OCI-LY3 (cell line): ENCODE measurements around the gene NGEF.

ENCODE experiments used
- H2AFZ ChIP-seq: fragments of 200-600, 300-600 bp; shearing (Covaris generic); 2 replicates; pipeline ENCODE4 v1.6.0; 2014; ENCODE audit warnings: antibody characterized with exemption, low read depth, low read length
- H3K27ac ChIP-seq: fragments of 200-600, 300-600 bp; sonication (generic); 2 replicates; pipeline ENCODE4 v1.5.1; 2014; ENCODE audit warnings: mild to moderate bottlenecking, low read length, moderate library complexity, mixed read lengths
- H3K27me3 ChIP-seq: fragments of 200-600, 300-600 bp; sonication (generic); 2 replicates; pipeline ENCODE4 v1.6.1; 2014; ENCODE audit warnings: low read depth, low read length, mixed read lengths
- H3K36me3 ChIP-seq: fragments of 200-600, 300-600 bp; sonication (generic); replicated peaks from 2 replicates; pipeline ENCODE3; 2014; ENCODE audit warnings: low read depth, low read length, mixed read lengths
- H3K4me1 ChIP-seq: fragments of 300-600, 200-600 bp; sonication (generic); 2 replicates; pipeline ENCODE4 v1.6.1; 2014; ENCODE audit warnings: low read length, mixed read lengths
- H3K4me2 ChIP-seq: fragments of 200-600, 300-600 bp; sonication (generic); 2 replicates; pipeline ENCODE4 v1.6.1; 2014; ENCODE audit warnings: low read length, mixed read lengths
- H3K4me3 ChIP-seq: fragments of 300-600, 200-600 bp; sonication (generic); 2 replicates; pipeline ENCODE4 v1.5.1; 2014; ENCODE audit warnings: antibody characterized with exemption, mild to moderate bottlenecking, low read length, moderate library complexity
- H3K79me2 ChIP-seq: fragments of 300-600, 200-600 bp; shearing (Covaris generic); 2 replicates; pipeline ENCODE4 v1.6.1; 2014; ENCODE audit warnings: mild to moderate bottlenecking, low read length, mixed read lengths
- H3K9ac ChIP-seq: fragments of 300-600, 200-600 bp; shearing (Covaris generic); 2 replicates; pipeline ENCODE4 v1.6.0; 2014; ENCODE audit warnings: mild to moderate bottlenecking, low read length, moderate library complexity
- H3K9me3 ChIP-seq: fragments of 200-600, 300-600 bp; shearing (Covaris generic); 2 replicates; pipeline ENCODE4 v1.6.1; 2014; ENCODE audit warnings: low read length, mixed read lengths; ENCODE audit not compliant: insufficient read depth
- H4K20me1 ChIP-seq: fragments of 200-600, 300-600 bp; sonication (generic); 2 replicates; pipeline ENCODE4 v1.6.1; 2016; ENCODE audit warnings: low read length, mixed read lengths; ENCODE audit not compliant: insufficient read depth
- EZH2phosphoT487 ChIP-seq: fragments of 200-600 bp; shearing (Covaris generic); IDR thresholded peaks from 2 replicates; pipeline ENCODE4 v1.6.1; 2018; ENCODE audit warnings: antibody characterized with exemption, mixed run types, low read depth
- TF ChIP-seq, protein P1 (sequence below): fragments of 200-600, 300-600 bp; sonication (generic); IDR thresholded peaks from 2 replicates; pipeline ENCODE4 v1.5.1; 2014; ENCODE audit warnings: antibody characterized with exemption, low read length, low read depth

NGEF gene

DNA sequence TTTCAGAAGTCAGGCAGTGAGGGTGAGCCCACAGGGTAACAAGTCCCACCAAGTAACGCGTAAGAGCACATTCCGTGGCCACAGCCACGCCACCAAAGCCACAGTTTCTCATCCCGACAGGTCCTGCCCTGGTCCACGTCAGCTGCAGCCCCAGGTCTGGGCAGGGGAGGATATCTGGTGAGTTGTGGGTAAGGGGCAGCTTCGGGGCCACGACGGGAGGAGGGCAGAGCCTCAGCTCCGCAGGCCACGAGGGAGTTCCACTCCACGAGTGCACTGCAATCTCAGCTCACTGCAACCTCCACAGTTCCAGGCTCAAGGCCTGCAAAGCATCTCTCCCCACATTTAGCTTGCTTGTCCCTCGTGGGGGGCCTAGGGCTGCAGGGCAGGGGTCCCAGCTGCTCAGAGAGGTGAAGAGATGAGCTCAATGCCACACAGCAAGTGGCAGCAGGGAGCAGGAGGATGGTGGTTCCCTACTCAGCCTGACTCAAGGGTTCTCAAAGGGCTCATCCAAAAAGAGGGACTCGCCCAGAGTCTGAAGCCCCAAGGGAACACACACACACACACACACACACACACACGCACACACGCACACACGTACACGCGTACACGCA lies 130.4 kb downstream of the NGEF start:
- Histone ChIP-seq H3K4me2 (no peak overlapping the region), H3K4me3 (no peak overlapping the region), H3K27ac (no peak overlapping the region), H3K36me3 (no peaks in the 10 kb centered on the region), H3K9me3 (no peaks in the 10 kb centered on the region), H2AFZ (no peak overlapping the region), H4K20me1 (no peaks in the 10 kb centered on the region), H3K4me1 (peaks cover 12% of the 10 kb centered on the region), H3K27me3 (no peaks in the 10 kb centered on the region), H3K79me2 (no peaks in the 10 kb centered on the region), H3K9ac (no peak overlapping the region)
- no peak for TF ChIP-seq EZH2phosphoT487
- TF ChIP-seq, protein P1, sequence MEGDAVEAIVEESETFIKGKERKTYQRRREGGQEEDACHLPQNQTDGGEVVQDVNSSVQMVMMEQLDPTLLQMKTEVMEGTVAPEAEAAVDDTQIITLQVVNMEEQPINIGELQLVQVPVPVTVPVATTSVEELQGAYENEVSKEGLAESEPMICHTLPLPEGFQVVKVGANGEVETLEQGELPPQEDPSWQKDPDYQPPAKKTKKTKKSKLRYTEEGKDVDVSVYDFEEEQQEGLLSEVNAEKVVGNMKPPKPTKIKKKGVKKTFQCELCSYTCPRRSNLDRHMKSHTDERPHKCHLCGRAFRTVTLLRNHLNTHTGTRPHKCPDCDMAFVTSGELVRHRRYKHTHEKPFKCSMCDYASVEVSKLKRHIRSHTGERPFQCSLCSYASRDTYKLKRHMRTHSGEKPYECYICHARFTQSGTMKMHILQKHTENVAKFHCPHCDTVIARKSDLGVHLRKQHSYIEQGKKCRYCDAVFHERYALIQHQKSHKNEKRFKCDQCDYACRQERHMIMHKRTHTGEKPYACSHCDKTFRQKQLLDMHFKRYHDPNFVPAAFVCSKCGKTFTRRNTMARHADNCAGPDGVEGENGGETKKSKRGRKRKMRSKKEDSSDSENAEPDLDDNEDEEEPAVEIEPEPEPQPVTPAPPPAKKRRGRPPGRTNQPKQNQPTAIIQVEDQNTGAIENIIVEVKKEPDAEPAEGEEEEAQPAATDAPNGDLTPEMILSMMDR = no peak

DNA sequence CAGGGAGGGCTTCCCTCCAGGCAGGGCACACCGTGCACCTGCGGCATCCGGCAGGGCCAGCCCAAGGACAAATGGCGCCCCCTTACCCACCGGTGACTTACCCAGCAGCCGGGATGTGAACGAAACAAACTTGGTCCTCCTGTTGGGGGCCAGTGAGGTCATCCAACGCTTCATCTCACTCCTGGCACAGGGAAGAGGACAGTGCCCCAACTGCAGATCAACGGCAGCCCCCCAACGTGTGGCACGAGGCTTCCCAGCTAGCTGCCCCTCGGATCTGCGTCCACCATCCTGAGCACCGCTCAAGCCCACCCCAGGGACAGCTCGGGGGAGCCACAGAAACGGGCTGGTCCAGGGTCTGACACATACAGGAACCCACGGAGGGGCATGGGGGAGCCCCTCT lies 131.0 kb downstream of the NGEF start:
- no peaks in the 10 kb centered on the region for H3K9me3 ChIP-seq

DNA sequence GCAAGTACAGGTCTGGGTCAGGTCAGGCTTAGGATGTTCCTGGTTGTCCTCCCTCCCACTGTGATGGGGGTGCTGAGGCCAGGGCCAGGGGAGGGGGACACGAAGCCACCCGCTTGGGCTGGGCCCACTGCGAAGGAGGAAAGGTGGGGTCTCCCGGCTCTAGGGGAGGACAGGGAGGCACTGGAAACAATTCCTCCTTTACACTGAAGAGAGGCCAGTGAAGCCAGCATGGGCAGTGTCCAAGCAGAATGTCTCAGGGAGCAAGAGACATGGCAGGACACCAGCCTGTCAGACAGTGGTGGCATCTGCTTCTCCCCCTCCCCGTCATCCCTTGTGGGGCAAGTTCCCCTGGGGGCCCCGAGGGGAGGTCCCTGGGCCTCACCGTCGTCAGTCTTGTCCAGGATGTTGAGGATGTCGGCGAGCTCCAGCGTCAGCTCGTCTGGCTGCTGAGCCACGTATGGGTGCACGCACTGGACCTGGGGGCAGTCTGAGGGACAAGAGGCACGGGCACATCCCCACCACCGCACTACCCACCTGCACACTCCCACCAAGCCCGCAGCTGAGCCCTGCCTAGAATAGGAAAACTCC lies 132.2 kb downstream of the NGEF start:
- Histone ChIP-seq H2AFZ (no peak overlapping the region), H3K36me3 (no peaks in the 10 kb centered on the region), H3K27ac (no peak overlapping the region), H3K4me1 (peaks cover 16% of the 10 kb centered on the region), H3K9me3 (no peaks in the 10 kb centered on the region), H3K4me3 (no peak overlapping the region), H3K27me3 (no peaks in the 10 kb centered on the region), H3K4me2 (0 out of 2 replicates have a peak overlapping the region, but pooled peaks have one; percentile 7), H3K9ac (no peak overlapping the region), H3K79me2 (no peaks in the 10 kb centered on the region), H4K20me1 (no peaks in the 10 kb centered on the region)
- TF ChIP-seq, protein P1 = no peak
- TF ChIP-seq EZH2phosphoT487 = no peak

More for the DNA sequence above, 131.0 kb downstream of the NGEF start:
- Histone ChIP-seq H3K27ac (no peak overlapping the region), H3K4me2 (no peak overlapping the region), H3K4me1 (peaks cover 16% of the 10 kb centered on the region), H3K4me3 (no peak overlapping the region), H3K79me2 (no peaks in the 10 kb centered on the region), H2AFZ (no peak overlapping the region), H4K20me1 (no peaks in the 10 kb centered on the region), H3K36me3 (no peaks in the 10 kb centered on the region), H3K27me3 (no peaks in the 10 kb centered on the region), H3K9ac (no peak overlapping the region)
- TF ChIP-seq, protein P1 = no peak
- TF ChIP-seq EZH2phosphoT487 = no peak

DNA sequence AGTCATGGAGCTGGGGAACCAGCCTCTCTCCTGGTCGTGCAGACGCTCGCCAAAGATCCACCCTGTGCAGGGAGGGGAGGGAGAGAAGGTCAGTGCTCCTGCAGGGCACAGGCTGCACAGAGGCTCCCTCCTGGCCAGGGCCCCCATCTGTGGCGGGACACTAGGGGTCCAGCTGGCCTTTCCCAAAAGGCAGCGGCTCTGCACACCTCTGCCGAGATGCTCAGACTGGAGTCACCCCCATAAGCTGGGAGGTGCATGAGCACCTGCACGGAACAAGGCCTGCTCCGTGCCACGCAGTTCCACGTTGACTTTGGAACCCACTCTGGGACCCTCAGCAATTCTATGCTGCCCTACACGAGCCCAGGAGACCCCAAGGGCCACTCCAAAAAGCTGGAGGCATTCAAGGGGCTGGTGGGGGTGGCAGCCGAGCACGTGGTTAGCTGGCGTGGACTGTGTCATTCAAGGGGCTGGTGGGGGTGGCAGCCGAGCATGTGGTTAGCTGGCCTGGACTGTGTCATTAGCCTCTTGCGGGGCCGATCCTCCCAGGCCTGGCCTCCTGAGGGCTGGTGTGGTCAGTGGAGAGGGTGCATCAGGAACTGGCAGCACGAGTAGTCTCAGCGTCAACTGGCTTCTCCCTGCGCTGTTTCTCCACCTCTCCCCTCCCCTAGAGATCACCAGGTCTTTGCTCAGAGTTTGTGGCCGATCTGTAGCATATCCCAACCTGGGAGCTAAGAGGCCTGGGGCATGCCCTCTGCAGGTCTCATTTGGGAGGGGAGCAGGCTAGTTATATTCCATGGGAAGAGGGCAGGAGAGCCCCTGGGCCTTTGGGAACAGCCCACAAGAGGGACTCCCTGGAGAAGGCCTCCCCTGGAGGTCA lies 133.2 kb downstream of the NGEF start:
- H3K27ac ChIP-seq = no peak overlapping the region

More for the DNA sequence above, 133.2 kb downstream of the NGEF start:
- H2AFZ ChIP-seq = no peak overlapping the region
- no peaks in the 10 kb centered on the region for H4K20me1 ChIP-seq
- no peaks in the 10 kb centered on the region for H3K9me3 ChIP-seq
- H3K4me3 ChIP-seq = no peak overlapping the region
- TF ChIP-seq, protein P1 = no peak
- TF ChIP-seq EZH2phosphoT487 = no peak
- no peaks in the 10 kb centered on the region for H3K36me3 ChIP-seq
- no peaks in the 10 kb centered on the region for H3K79me2 ChIP-seq
- no peak overlapping the region for H3K9ac ChIP-seq
- H3K4me1 ChIP-seq = peaks cover 16% of the 10 kb centered on the region
- H3K27me3 ChIP-seq = no peaks in the 10 kb centered on the region
- no peak overlapping the region for H3K4me2 ChIP-seq
